Activated CD4-positive, alpha-beta T cell treated with anti-CD3 and anti-CD28 coated beads for 36 hours (primary cell): ENCODE results near the gene TRIM37. TPM values are rescaled to one million over a fixed set of nuclear protein-coding genes. Genes with fewer than 3 reads are reported as not detected.
A peak's percentile ranks its signal among the peaks of the same experiment; 100 is the strongest.

Experiments
- ATAC-seq: fragments of 200-7000 bp; cut with Tn5 transposase; one replicate; pipeline ENCODE4 v1.10.0; 2021; ENCODE audit warnings: mild to moderate bottlenecking, moderate library complexity
- CTCF ChIA-PET: fragments of 350-600 bp; sonication (Branson Sonifier 250); formaldehyde crosslinking; loops from one replicate; lab custom pipeline; 2021; ENCODE audit warnings: antibody characterized with exemption; lab: Charles Lee
- POLR2A ChIA-PET: fragments of 350-600 bp; sonication (Branson Sonifier 250); formaldehyde crosslinking; loops from one replicate; lab custom pipeline; 2021; ENCODE audit warnings: antibody characterized with exemption, inconsistent platforms; lab: Charles Lee
- DNase-seq: peaks from one replicate; pipeline ENCODE4 v3.0.0-alpha.2; 2020
- H3K27ac Mint-ChIP-seq: one replicate; pipeline ENCODE4 v1.8.0; 2021; ENCODE audit warnings: mixed read lengths
- H3K27me3 Mint-ChIP-seq: one replicate; pipeline ENCODE4 v1.8.0; 2021; ENCODE audit warnings: mixed read lengths
- H3K36me3 Mint-ChIP-seq: one replicate; pipeline ENCODE4 v1.8.0; 2021; ENCODE audit warnings: low read depth, mixed read lengths
- H3K4me1 Mint-ChIP-seq: one replicate; pipeline ENCODE4 v1.8.0; 2021; ENCODE audit warnings: mixed read lengths
- H3K4me3 Mint-ChIP-seq: one replicate; pipeline ENCODE4 v1.8.0; 2021; ENCODE audit warnings: mild to moderate bottlenecking, moderate library complexity, mixed read lengths
- H3K9me3 Mint-ChIP-seq: one replicate; pipeline ENCODE4 v1.8.0; 2021; ENCODE audit warnings: low read depth, mixed read lengths
- intact Hi-C, 2 experiments: fragments of 100-400 bp; cut with DNase I in 1 of 2; cut with micrococcal nuclease in 1 of 2; formaldehyde crosslinking; loops; one replicate each; pipeline versions ENCODE4 v1.14.2 to v1.15.1; 2022 to 2024; cut with DNase I, micrococcal nuclease
- total RNA-seq, 2 experiments: library from RNA; stranded (reverse); gene quantifications; one replicate each; pipeline ENCODE4 v1.2.3, GENCODE V29; 2021

TRIM37 gene
- total RNA-seq, 2 experiments from 2014 or later, result 21.3 to 22.7 TPM

DNA sequence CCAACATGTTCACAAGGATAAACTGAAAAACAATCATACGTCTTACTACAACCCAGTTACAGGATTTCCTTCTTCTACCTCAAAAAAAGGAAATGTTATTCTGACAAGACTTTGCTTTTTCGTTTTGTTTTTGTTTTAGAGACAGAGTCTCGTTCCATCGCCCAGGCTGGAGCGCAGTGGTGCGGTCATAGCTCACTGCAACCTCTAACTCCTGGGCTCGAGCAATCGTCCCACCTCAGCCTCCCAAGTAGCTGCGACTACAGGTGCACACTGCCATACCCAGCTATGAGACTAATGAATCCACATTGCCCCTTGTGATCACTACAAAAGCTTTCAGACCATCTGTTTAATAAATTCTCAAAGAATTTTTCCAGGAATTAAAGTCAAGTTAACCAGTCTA is 8.8 kb upstream of the TRIM37 start:
- Mint-ChIP-seq H3K27me3 (no peaks in the 10 kb centered on the region), H3K4me3 (no peak overlapping the region), H3K4me1 (peaks cover 5% of the 10 kb centered on the region), H3K36me3 (peaks cover 22% of the 10 kb centered on the region), H3K9me3 (no peaks in the 10 kb centered on the region), H3K27ac (no peak overlapping the region)
- ChIA-PET POLR2A (no interaction called here), CTCF (interaction anchor here (0.6 kb wide), 1 partner anchor 9 kb away, joined by 5 read pairs; the partner anchor contains the start of gene TRIM37)
- ATAC-seq (no peak), DNase-seq (no peak)
- intact Hi-C loops, result no loop called here

DNA sequence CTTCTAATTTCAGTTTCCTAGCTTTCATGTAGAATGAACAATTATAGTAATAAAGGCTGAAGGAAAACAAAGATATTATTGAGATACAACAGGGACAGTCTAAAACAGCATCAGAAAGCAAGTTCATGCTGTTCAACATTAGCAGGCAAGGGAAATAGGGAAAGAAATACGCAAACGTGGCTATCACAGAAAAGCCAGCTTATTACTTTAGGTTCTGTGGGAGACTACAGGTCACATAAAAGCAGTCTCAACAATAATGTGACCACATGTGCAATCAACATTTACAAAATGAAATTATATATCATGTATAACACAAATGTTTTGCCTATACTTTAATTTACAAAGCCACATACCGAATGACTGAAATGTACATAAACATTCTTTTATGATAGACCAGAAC is 4.9 kb upstream of the TRIM37 start:
- ATAC-seq (no peak), DNase-seq (no peak)
- intact Hi-C loops, result no loop called here
- Mint-ChIP-seq H3K27me3 (no peaks in the 10 kb centered on the region), H3K4me1 (peaks cover 20% of the 10 kb centered on the region), H3K4me3 (no peak overlapping the region), H3K36me3 (peaks cover 26% of the 10 kb centered on the region), H3K27ac (no peak overlapping the region), H3K9me3 (no peaks in the 10 kb centered on the region)
- CTCF ChIA-PET, result interaction anchor here (0.5 to 0.9 kb wide), 2 partner anchors 38 to 193 kb away, joined by 3 read pairs; no protein-coding TSS in a partner anchor
- POLR2A ChIA-PET, result interaction anchor here (0.6 kb wide), 1 partner anchor 31 kb away, joined by 8 read pairs; no protein-coding TSS in a partner anchor

DNA sequence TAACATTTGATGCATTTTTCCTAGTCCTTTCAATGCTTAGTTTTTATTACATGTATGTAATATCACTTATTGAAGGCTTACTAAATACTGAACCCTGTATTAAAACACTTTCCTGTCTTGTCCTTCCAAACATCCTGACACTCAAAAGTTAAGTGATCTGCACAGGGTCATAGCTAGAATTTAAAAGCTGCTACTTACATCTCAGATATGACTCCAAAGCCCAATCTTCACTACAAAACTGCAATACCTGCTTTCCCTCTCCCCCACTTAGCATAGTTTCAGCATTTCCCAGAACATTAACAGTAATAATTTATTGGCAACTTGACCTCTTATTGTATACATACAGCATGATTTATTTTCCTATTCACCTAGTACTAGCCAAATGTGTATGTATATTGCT is 4.3 kb upstream of the TRIM37 start:
- Mint-ChIP-seq H3K9me3 (no peaks in the 10 kb centered on the region), H3K36me3 (peaks cover 26% of the 10 kb centered on the region), H3K4me1 (peaks cover 20% of the 10 kb centered on the region), H3K4me3 (no peak overlapping the region), H3K27me3 (no peaks in the 10 kb centered on the region), H3K27ac (no peak overlapping the region)
- ATAC-seq (no peak), DNase-seq (no peak)
- intact Hi-C loops, result no loop called here
- POLR2A ChIA-PET, result interaction anchor here (0.6 kb wide), 1 partner anchor 32 kb away, joined by 8 read pairs; no protein-coding TSS in a partner anchor
- CTCF ChIA-PET, result interaction anchor here (0.5 to 0.8 kb wide), 2 partner anchors 14 to 193 kb away, joined by 3 read pairs; no protein-coding TSS in a partner anchor

DNA sequence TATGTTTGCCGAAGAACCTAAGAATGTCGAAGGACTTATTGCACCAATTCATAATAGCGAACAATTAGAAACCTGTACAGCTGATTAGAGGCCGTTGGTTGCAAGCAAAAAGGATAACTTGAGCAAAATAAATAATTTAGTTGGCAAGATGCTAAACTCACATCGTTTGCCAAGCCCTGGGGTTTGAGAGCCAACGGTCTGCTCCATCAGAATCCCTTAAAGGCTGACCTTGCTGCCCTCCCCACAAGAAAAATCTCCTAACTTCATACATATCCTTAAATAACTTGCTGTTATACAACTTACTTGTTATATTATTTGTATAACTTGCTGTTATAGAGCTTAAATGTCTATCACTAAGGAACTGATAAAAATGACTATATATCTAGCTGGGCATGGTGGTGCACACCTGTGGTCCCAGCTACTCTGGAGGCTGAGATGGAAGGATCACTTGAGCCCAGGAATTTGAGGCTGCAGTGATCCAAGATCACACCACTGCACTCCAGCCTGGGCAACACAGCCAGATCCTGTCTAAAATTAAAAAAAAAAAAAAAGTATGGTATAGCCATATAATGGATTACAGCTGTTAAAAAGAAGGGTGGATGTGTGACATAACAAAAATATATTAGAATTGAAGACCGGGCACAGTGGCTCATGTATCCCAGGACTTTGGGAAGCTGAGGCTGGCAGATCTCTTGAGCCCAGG is 1.9 kb upstream of the TRIM37 start:
- peaks cover 21% of the 10 kb centered on the region for H3K36me3 Mint-ChIP-seq
- peak overlapping the region; percentile 85 for H3K4me3 Mint-ChIP-seq
- H3K9me3 Mint-ChIP-seq, result no peaks in the 10 kb centered on the region
- H3K27ac Mint-ChIP-seq, result no peak overlapping the region
- DNase-seq (no peak), ATAC-seq (no peak)
- intact Hi-C loops, result loop anchor here (5.0 kb wide), 4 partner anchors 224 to 1026 kb away; partner anchors contain the start of genes DYNLL2 (in 1 of the 2) and YPEL2 (in 1 of the 2)
- ChIA-PET CTCF (interaction anchor here (1.0 kb wide), 1 partner anchor 16 kb away, joined by 3 read pairs; no protein-coding TSS in a partner anchor), POLR2A (no interaction called here)
- no peaks in the 10 kb centered on the region for H3K27me3 Mint-ChIP-seq
- peaks cover 39% of the 10 kb centered on the region for H3K4me1 Mint-ChIP-seq

DNA sequence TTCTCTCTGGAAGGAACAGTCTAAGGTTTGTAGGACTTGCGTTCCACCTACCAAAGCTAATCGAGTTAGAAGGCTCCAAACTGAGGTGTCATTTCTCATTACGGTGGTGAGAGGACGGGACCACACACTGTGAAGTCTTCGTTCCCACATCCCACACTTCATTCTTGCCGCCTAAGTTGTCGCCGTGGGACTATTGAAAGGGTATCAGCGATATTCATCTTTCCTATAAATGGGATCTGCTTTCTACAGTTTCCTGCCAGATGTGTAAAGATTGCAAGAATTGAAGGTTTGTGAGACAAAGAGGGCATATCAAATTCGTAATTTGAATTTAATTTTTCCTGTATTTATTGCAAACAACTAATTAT is 608 bp upstream of the TRIM37 start:
- H3K27ac Mint-ChIP-seq, result peak overlapping the region; percentile 92
- H3K4me1 Mint-ChIP-seq, result peaks cover 46% of the 10 kb centered on the region
- CTCF ChIA-PET, result interaction anchor here (0.7 to 1.2 kb wide), 4 partner anchors 38 to 50 kb away, joined by 3 to 6 read pairs (median 3); partner anchors contain the start of genes PRR11 and SKA2
- no peaks in the 10 kb centered on the region for H3K9me3 Mint-ChIP-seq
- intact Hi-C loops, result loop anchor here (1.0 to 5.0 kb wide), 9 partner anchors 48 to 1285 kb away; partner anchors contain the start of genes DYNLL2 (in 1 of the 2), HEATR6 (in 1 of the 2), PRR11 (in 1 of the 2) and PTRH2 (in 1 of the 2)
- peaks cover 25% of the 10 kb centered on the region for H3K36me3 Mint-ChIP-seq
- ATAC-seq, result peak; percentile 27
- H3K27me3 Mint-ChIP-seq, result no peaks in the 10 kb centered on the region
- POLR2A ChIA-PET, result interaction anchor here (0.5 to 2.4 kb wide), 12 partner anchors 10 to 775 kb away, joined by 3 to 27 read pairs (median 4); partner anchors contain the start of genes PRR11 and SKA2
- DNase-seq, result no peak
- peak overlapping the region; percentile 85 for H3K4me3 Mint-ChIP-seq

DNA sequence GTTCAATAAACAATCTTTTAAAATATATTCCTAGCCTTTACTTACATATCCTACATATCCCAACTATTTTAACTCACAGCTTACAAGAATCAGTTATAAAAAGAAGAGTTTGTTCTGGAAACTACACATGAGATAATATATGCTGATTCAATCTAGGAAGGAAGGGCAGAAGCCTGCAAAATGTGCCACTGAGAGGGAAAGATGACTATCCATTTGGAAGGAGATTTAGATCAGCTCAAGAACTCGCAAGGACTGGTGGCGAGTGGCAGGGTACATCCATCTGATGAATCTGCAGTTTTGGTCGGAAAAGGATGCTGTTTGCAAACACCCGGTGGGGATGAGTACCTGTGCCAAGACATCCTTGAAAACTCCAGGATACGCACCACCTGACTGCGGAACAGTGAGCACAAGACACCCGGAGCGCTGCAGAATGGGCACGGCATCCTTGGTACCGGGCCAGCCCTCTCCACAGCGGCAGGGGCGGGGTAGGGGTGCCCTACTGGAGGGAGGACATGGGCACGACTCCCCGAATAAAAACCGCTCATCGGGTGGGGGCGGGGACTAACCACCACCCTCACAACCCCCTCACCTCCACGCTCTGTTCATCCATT is 723 bp downstream of the TRIM37 start:
- peaks cover 48% of the 10 kb centered on the region for H3K4me1 Mint-ChIP-seq

DNA sequence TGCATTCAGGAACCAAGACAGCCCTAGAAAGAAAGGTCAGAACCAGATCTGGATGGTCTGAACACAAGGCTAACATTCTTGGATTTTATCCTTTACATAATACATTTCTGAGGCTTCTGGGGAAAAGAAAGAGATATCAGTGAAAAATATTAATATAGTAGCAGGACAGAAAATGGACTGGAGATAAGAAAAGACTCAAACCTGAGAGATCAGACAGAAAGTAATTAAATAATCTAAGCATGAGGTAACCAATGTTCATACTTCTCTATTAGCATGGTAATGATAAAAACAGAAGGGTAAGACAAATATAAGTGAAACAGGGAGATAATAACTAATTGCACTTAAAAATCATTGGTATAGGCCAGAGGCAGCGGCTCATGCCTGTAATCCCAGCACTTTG is 5.5 kb downstream of the TRIM37 start:
- DNase-seq (no peak), ATAC-seq (no peak)
- Mint-ChIP-seq H3K9me3 (peaks cover 3% of the 10 kb centered on the region), H3K27ac (no peak overlapping the region), H3K27me3 (no peaks in the 10 kb centered on the region), H3K36me3 (peaks cover 33% of the 10 kb centered on the region), H3K4me3 (no peak overlapping the region), H3K4me1 (peaks cover 46% of the 10 kb centered on the region)
- POLR2A ChIA-PET, result no interaction called here
- intact Hi-C loops, result no loop called here
- CTCF ChIA-PET, result interaction anchor here (0.5 to 0.6 kb wide), 2 partner anchors 229 to 799 kb away, joined by 3 to 4 read pairs; no protein-coding TSS in a partner anchor

More for the DNA sequence above, 723 bp downstream of the TRIM37 start:
- Mint-ChIP-seq H3K27me3 (no peaks in the 10 kb centered on the region), H3K36me3 (peaks cover 24% of the 10 kb centered on the region), H3K9me3 (no peaks in the 10 kb centered on the region), H3K4me3 (peak overlapping the region; percentile 85), H3K27ac (peak overlapping the region; percentile 78)
- ChIA-PET CTCF (interaction anchor here (0.6 to 1.2 kb wide), 3 partner anchors 17 to 49 kb away, joined by 3 to 6 read pairs (median 3); partner anchors contain the start of genes PRR11 and SKA2), POLR2A (interaction anchor here (0.5 to 2.4 kb wide), 7 partner anchors 44 to 1208 kb away, joined by 3 to 27 read pairs (median 6); partner anchors contain the start of genes PRR11, SKA2 and SUPT4H1)
- intact Hi-C loops, result loop anchor here (1.0 to 5.0 kb wide), 12 partner anchors 49 to 1024 kb away; partner anchors contain the start of genes CLTC (in 1 of the 2), DHX40 (in 1 of the 2), DYNLL2 (in 1 of the 2) and GDPD1 (in 1 of the 2)
- peak; percentile 36 for ATAC-seq
- peak; percentile 83 for DNase-seq

DNA sequence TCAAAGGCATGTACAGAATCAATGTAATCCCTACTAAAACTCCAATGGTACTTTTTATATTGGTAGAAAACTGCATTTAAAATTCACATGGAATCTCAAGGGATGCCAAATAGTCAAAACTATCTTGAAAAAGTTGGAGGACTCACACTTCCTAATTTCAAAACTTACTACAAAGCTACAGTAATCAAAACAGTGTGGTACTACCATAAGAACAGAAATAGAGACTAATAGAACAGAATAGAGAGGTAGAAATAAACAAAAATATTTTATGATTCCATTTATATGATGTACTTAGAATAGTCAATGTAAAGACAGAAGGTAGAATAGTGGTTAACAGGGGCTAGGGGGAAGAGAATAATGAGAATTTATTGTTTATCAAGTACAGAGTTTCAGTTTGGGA is 8.8 kb downstream of the TRIM37 start:
- ChIA-PET POLR2A (no interaction called here), CTCF (no interaction called here)
- no peak overlapping the region for H3K27ac Mint-ChIP-seq
- no peaks in the 10 kb centered on the region for H3K27me3 Mint-ChIP-seq
- peaks cover 25% of the 10 kb centered on the region for H3K4me1 Mint-ChIP-seq
- intact Hi-C loops, result no loop called here
- H3K36me3 Mint-ChIP-seq, result peaks cover 34% of the 10 kb centered on the region
- no peak overlapping the region for H3K4me3 Mint-ChIP-seq
- peaks cover 3% of the 10 kb centered on the region for H3K9me3 Mint-ChIP-seq
- ATAC-seq (no peak), DNase-seq (no peak)

DNA sequence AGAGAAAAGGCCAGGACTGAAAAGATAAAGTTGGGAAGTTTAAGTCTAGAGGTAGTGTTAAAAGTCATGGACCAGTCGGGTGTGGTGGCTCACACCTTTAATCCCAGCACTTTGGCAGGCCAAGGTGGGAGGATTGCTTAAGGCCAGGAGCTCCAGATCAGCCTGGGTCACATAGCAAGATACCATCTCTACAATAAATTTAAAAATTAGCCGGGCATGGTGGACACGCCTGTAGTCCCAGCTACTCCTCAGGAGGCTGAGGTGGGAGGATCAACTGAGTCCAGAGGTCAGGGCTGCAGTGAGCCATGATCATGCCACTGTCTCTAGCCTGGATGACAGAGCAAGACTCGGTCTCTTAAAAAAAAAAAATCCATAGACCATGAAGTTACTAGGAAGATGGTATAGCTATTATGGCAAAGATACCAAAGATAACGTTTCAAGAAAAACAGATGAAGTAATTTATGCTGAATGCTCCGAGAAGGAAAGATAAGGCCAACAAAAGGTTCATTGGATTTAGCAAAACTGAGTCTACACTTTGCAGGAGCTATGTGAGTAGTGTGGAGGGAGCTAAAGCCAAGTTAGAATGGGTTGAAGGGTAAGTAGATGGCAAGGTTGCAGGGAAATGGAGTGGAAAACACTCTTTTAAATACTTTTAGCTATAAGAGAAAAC is 11.7 kb downstream of the TRIM37 start:
- Mint-ChIP-seq H3K27me3 (no peaks in the 10 kb centered on the region), H3K9me3 (peaks cover 3% of the 10 kb centered on the region), H3K4me1 (peaks cover 14% of the 10 kb centered on the region), H3K27ac (no peak overlapping the region), H3K36me3 (peaks cover 20% of the 10 kb centered on the region), H3K4me3 (no peak overlapping the region)
- DNase-seq (no peak), ATAC-seq (no peak)
- ChIA-PET CTCF (interaction anchor here (0.7 to 0.8 kb wide), 2 partner anchors 18 to 398 kb away, joined by 3 read pairs; no protein-coding TSS in a partner anchor), POLR2A (interaction anchor here (0.7 kb wide), 1 partner anchor 60 kb away, joined by 3 read pairs; the partner anchor contains the start of gene SKA2)
- intact Hi-C loops, result no loop called here

DNA sequence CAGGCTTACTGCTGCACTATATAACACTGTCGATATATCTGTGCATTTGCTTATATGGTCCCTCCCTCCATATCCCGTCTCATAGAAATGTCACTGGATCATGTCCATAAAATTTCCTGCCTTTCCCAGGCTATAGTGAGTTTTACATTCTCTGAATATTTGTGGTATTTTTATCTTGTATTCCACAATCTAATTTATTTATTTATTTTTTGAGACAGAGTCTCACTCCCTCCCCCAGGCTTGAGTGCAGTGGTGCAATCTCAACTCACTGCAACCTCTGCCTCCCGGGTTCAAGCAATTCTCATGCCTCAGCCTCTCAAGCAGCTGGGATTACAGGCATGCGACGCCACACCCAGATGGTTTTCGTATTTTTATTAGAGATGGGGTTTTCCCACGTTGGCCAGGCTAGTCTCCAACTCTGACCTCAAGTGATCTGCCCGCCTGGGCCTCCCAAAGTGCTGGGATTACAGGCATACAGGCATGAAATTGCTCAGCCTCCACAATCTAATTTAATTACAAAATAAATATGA is 12.9 kb downstream of the TRIM37 start:
- peaks cover 14% of the 10 kb centered on the region for H3K4me1 Mint-ChIP-seq
- no peak for ATAC-seq
- DNase-seq, result no peak
- peaks cover 3% of the 10 kb centered on the region for H3K9me3 Mint-ChIP-seq
- no peak overlapping the region for H3K27ac Mint-ChIP-seq
- no peak overlapping the region for H3K4me3 Mint-ChIP-seq
- intact Hi-C loops, result no loop called here
- ChIA-PET POLR2A (no interaction called here), CTCF (no interaction called here)
- no peaks in the 10 kb centered on the region for H3K27me3 Mint-ChIP-seq
- H3K36me3 Mint-ChIP-seq, result peaks cover 21% of the 10 kb centered on the region
